Tongue (tissue), 2 donors: ENCODE results near the gene SLC25A41. TPM values are rescaled to one million over a fixed set of nuclear protein-coding genes. Genes with fewer than 3 reads are reported as not detected.
"Not testable (repeated sequence)": the region's sequence is repeated elsewhere in the genome, so short reads cannot be mapped to it uniquely, and the experiment has no call there.

Experiments used
- DNase-seq: peaks from one replicate; pipeline ENCODE4 v3.0.0-alpha.2; 2015
- total RNA-seq: library from RNA; depleted of rRNA; stranded (reverse); fragments of >200 nt; gene quantifications from one replicate; pipeline ENCODE4 v1.2.3, GENCODE V29; 2014

SLC25A41 gene
- total RNA-seq, 1 donor from 2014 or later = 0.41 TPM

DNA sequence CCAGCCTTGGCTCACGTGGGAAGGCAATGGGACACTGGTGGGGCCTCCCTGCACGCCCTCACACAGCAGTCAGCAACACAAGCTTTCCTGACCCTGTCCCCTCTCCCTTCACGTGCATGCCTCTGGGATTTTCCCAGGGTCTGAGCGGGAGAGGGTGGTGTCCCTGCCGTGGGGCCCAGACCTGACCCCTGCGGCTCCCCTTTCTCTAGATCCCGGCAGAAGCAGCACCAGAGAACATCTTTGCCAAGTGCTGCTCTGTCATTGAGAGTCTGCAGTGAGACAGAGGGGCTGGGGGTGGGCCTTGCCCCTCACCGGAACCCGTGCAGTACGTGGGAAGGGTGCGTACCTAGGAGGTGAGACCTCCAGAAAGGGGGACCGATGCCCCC is 21.5 kb downstream of the SLC25A41 start:
- DNase-seq = no peak

DNA sequence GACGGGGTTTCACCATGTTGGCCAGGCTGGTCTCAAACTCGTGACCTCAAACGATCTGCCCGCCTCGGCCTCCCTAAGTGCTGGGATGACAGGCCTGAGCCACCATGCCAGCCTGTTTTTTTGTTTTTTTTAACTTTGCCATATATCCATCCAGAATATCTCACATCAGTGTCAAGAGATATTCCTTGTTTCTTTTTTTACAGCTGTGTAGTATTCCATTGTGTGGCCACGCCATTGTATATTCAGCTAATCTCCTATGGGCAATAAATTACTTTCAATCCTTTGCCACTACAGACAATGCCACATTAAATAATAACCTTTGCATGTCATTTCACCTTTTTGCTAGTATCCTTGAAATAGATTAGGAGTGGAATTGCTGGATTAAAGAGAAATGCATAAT is 24.2 kb downstream of the SLC25A41 start:
- no peak for DNase-seq

DNA sequence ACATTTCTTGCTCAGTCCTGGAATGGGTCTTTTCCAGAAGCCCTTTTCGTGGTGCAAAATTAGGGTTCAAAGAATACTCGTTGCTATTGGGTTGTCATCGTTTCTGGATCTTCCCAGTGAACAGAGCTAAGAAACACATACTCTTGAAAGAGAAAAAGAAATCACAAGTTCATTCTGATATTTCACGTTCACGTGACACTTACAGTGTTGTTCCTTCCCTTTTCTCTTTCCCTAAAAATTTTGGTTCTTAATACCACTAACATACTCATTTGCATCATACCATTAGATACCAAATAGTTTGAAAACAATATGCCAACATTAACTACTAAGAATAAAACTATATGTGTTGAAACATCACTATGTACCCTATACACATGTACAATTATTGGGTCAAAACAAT is 27.2 kb downstream of the SLC25A41 start:
- DNase-seq = no peak

DNA sequence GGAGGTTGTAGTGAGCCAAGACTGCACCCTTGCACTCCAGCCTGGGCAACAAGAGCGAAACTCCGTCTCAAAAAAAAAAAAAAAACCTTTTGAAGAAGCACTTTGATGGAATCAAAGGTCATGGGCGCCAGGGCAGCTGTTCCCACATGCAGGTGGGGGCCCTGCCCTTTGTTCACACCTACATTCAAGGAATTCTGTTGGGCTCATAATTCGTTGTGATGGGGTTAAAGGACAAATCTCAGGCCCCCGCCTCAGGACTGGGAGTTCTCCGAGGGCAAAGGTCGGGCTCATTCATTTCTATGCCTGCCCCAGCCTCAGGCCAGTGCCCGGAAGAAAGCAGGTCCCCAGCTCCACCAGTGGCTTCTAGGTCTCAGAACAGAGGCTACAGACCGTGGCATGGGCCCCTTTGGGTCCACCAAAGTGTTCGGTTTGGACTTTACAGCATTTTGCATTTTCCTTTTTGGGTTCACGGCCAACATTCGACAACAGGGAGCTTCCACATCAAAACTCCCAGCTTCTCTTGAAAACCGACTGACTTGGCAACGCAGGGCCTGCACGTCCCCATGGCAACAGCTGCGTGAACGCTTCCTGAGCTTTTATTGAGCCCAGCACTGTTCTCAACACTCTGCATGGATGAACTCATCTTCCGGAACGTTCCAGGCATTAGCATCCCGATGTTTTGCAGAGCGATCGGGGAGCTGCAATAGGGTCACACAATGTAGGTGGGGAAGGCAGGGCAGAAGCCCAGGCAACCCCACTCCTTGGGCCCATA is 30.5 kb downstream of the SLC25A41 start:
- peak; percentile 84 for DNase-seq

DNA sequence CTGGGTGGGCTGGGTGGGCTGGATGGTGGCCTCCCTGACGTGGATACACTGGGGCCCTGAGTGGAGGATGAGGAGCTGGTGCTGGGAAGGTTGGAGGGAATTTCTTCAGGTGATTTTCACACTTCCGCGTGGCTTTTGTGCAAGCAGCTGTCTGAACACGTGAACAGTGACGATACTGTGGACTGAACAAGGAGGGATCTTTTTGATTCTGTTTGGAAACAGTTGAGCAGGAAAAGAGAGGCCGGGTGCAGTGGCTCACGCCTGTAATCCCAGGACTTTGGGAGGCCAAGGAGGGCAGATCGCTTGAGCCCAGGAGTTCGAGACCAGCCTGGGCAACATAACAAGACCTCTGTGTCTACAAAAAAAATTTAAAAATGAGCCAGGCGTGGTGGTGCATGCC is 31.5 kb downstream of the SLC25A41 start:
- DNase-seq = no peak

DNA sequence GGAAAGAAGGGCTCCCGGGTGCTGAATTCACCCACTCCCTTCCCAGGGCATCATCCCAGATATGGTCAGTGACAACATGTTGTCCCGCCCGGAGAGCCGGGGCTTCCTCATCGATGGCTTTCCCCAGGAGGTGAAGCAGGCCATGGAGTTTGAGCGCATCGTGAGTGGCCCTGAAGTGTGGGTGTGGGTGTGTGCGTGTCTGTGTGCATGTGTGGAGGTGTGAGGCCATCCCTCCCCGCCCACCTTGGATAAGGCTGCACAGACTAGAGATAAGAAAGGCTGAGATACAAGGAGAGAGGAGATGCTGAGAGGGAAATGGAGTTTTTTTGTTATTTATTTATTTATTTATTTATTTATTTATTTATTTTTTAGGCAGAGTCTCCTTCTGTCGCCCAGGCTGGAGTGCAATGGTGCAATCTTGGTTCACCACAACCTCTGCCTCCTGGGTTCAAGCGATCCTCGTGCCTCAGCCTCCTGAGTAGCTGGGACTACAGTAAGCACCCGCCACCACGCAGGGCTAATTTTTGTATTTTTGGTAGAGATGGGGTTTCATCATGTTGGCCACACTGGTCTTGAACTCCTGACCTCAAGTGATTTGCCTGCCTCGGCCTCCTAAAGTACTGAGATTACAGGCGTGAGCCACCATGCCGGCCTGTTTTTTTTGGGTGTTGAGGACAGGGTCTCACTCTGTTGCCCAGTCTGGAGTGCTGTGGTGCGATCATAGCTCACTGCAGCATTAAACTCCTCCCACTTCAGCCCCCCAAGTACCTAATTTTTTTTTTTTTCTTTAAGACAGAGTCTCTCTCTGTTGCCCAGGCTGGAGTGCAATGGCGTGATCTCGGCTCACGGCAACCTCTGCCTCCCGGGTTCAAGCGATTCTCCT is 33.3 kb downstream of the SLC25A41 start:
- not testable (repeated sequence) for DNase-seq

DNA sequence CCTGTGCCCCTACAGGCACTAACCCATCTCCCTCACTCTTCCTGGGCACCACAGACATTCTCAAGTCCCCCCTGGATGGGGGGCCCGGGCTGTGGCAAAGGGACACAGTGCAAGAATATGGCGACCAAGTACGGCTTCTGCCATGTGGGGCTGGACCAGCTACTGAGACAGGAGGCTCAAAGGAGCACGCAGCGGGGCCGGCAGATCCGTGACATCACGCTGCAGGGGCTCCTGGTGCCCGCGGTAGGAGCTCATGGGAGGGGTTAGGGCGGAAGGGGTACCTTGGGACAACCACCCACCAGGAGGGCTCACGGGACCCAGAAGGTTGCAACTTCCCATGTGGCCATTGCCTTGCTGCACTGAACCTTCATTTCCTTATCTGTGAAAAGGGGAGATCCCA is 37.3 kb downstream of the SLC25A41 start:
- no peak for DNase-seq

DNA sequence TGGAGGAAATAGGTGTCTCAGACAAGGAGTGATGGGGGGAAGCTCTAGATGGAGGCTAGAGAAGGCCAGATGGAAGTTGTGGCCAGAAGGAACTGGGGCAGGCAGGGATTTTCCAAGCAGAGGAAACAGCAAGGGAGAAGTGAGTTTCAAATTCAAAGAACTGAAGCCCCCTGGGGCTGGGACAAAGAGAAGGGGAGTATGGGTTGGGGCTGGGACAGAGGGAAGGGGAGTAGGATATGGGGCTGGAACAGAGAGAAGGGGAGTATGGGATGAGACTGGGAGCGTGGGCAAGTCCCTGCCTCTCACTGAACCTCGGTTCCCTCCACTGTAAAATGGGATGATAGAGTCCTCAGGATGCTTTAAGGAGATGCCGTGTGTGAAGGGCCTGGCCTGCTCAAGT is 38.7 kb downstream of the SLC25A41 start:
- no peak for DNase-seq

DNA sequence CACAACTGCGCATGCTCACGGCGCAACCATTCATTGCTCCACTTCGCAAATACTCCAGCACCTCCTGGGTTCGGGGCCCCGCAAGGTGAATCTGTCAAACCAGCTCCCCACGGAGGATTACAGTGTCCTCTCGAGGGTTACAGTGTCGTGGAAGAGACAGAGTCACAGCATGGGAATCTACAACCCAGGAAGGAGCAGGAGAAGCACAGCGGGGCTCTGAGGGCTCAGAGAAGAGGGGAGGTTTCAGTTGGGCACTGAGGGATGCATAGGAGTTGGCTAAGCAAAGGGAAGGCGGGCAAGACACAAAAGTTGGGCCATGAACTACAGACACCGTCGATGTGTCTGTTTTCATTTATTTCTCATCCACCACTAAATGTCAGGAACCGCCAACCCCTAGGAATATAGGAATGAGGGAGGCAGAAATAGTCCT is 39.6 kb downstream of the SLC25A41 start:
- no peak for DNase-seq

DNA sequence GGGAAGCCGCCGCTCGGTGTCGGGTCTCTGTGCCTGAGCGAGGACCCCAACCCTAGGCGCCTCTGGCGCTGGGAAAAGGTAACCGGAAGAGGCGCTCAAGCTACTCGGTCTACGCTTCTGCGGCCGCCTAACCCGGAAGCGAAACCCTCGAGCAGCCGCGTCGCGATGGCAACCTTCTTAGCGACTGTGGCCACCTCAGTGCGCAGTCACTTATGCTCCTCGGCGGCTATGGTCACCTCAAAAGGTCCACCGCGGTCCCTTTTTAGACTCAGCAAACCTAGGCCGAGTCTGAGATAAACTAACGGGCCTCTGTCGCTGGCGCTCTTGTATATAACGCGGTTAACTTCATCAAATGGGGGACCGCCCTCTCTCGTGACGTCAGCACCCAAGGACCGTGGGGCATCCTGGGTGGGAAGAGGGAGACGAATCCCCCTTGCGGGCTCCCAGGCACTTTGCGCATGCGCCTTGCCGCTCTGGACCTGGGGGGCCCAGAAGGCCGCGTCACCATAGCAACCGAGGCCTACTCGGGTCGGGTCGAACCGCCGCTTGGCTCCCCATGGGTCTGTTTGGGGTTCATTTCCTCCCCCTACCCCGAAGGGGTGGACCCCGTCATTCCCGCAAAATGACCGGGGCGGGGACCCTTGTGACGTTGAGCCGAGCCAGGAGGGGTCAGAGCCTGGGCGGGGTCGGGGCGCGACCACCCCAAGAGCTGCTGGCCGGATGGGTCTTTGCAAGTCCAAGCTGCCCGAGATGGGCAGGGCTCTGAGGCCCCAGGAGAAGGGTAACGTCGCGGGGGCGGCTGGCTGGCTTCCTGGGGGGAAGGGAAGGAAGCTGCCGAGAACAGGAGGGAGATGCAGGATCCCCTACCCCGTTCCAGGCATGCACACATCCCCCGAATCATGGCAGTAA is 40.2 kb downstream of the SLC25A41 start, which contains the start of gene GTF2F1:
GTF2F1 (minus strand) TSS at position 91 of the 909 bp plus-strand sequence. CDS start 169 bp downstream, outside the sequence.
- peak; percentile 99 for DNase-seq

DNA sequence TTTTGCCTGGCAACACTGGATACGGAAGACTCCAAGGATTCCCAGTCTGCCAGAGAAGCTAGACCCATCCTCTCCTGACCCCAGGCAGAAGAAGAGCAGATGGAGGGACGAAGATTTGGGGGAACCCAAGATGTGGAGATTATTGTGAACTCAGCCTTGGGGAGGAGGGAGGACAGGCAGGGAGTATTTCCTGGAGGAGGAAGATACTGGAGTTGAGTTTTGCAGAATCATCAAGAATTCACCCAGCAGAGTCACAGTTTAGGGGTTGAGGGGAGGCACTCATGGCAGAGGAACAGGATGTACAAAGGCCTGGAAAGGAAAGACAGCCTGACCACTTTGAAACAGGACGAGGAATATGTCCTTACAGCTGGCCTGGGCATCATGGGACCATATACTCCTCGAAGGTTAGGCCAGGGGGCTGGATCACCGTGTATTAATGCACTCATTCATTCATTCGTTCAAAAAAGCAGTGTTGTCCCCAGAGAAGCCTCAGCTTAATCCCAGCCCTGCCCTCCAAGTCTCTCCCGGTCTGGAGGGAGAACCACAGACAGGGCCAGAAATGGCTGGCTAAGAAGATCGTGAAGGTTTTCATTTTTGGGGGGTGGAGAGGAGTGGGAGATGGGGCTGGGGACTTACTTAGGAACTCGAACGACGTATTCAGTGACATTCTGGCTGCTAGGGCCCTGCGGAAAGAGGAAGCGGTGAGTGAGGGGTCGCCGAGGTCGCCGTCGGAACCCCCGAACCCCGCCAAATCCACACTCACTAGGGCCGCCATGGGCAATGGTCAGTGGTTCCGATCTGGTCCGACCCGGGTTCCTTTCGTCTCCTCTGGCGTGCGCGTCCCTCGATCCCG is 41.1 kb downstream of the SLC25A41 start:
- no peak for DNase-seq

DNA sequence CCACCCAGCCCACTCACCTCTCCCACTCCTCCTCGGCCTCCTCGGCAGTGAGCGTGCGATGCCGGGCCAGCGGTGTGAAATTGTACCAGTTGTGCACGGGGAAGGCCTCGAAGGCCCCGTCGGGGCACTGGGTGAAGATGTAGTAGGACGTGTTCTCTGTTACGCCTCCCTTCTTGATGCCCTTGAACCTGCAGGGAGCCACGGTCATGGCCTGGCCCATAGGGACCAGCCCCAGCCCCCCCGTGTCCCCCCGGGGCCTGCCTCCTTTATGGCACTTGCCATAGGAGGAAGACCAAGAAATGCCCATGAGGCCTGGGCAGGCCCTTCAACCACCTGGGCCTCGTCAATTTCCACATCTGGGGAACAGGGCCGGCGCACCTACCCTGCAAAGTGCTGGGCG is 46.2 kb downstream of the SLC25A41 start:
- DNase-seq = no peak

DNA sequence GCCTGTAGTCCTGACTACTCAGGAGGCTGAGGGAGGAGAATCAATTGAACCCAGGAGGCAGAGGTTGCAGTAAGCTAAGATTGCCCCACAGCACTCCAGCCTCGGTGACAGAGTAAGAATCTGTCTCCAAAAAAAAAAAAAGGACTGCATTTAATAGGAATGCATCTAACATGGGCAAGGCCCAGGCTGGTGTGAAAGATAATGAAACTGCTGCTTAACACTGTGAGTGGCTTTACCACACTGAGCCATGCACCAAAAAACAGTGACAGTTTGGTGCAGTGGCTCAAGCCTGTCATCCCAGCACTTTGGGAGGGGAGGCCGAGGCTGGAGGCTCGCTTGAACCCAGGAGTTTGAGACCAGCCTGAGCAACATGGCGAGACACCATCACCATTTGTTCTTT is 49.2 kb downstream of the SLC25A41 start:
- no peak for DNase-seq

DNA sequence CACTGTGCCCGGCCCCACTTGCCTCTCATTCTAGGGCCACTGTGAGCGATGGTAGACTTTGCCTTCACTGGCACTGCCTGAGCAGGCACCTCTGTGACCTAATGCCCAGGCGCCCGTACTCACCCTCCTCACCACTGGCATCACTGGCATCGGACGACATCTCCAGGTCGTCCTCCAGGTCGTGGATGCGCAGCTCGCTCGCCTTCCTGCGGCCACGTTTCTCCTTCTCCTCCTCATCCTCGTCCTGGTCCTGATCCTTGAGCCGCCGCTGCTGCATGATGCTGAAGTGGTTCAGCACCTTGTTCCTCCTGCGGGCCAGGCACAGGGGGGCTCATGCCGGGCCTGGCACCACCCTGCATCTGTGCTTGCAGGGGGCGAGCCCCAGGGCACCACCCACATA is 50.4 kb downstream of the SLC25A41 start:
- DNase-seq = no peak

DNA sequence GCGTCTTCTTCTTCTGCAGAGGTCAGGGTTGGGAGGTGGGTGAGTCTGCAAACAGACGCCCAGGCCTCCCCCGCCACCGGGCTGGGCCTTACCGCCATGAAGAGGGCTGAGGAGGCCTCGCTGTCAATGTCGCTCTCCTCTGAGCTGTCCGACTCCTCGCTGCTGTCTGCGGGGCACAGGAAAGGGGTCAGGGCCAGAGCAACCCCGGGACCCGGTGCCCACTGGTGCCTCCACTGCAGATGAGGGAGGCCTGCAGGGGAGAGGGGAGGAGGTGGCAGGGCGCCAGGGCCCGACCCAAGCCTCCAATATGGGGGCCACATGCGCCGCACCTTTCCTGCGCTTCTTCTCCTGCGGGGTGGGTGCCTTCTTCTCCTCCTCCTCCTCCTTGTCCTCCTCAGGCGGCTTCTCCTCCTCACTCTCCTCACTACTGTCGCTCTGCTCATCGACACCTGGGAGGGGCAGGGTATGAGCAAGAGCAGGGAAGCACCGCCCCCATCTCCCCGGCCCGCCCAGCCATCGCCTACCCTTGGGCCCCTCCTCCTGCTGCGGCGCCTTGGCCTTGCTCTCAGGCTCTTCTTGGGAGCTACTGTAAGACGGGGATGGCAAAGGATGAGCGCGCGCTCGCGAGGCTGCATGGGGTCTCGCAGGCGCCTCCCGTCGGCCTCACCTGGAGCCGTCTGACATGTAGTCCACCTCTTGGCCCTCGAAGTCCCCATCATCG is 52.4 kb downstream of the SLC25A41 start:
- no peak for DNase-seq

DNA sequence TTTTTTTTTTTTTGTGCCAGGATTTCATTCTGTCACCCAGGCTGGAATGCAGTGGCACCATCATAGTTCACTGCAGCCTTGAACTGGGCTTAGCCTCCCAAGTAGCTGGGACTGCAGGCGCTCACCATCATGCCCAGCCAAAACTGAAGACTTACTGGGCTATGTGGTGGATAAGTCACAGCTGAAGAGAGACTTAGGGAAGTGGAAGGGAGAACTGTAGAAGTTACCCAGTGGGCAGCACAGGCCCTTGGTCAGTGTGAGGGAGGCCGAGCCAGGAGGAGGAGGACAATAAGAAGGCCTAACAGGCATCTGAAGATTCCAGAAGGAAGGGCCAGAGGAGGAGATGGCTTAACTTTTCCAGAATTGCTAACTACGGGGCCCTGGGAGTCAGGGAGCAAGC is 53.8 kb downstream of the SLC25A41 start:
- no peak for DNase-seq

DNA sequence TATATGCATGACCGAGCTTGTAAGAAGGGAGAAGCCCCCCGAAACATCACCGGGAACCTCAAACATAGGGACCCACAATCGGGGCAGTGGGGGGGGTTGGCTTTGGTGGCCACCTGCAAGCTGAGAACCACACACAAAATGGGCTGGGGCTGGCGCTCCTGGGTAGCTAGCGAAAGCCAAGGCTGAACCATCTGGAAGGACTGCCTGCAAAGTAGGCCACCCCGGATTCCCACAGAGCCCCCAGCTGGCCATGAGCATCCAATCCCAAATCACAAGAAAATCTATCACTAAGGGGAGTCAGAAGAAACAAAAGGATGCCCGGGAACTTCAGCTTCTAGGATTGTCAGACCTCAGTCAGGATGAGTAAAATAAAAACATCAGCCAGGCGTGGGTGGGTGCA is 55.1 kb downstream of the SLC25A41 start:
- DNase-seq = no peak

DNA sequence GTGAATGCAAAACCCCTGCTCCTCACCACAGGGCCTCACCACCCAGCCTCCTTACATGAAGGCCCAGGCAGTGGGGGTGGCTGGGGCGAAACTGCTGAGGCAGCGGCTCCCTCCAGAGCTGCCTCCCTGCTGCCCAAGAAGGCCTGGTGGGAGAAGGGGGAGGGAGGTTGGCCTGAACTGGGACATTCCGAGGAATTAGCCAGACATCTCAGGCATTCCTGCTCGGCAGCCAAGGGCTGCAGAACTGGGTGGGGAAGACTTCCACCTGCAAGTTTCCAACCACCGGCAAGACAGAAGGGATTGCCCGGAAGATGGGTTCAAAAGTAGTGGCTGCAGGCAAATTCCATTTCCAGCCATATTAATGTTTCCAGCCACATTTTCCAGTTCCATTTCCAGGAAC is 55.5 kb downstream of the SLC25A41 start:
- DNase-seq = peak; percentile 51

DNA sequence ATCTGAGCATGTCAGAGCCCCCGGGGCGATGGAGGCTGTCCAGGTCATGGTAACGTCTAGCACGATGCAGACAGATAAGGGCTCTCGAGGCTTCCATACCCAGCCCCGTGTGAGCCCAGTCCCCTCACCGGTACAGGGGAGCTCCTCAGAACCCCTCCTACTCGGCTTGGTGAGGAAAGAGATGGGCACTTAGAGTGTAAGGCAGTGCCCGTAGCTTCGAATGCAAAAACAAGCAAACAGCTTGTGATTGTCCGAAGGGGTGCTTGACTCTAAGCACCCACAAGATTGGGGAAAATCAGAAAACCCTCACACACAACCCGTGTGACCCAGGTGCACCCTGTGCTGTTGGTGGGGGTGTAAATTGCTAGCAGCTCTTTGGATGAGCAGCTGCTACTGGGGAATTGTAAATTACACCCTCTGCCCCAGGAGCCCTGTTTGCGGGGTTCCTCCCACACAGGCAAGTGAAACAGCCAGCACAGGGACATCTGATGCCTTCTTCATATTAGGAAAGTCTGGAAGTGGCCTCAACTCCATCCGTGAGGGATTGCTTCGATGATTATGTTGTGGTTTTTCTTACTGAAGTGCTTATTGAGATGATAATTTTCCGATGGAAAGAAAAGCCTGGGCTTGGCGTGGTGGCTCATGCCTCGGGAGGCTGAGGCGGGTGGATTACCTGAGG is 56.9 kb downstream of the SLC25A41 start:
- no peak for DNase-seq
